DMS79 (cell line): ENCODE measurements around the gene RIC8A.

Experiments
- DNase-seq: peaks from one replicate; lab custom pipeline; 2025; lab: John Stamatoyannopoulos, UW

RIC8A gene

GRCh38 chr11:204587-205109 is 2.9 kb upstream of the RIC8A start:
- DNase-seq: no peak

GRCh38 chr11:205221-206001 is 2.1 kb upstream of the RIC8A start:
- DNase-seq: no peak

GRCh38 chr11:206002-206384 is 1.5 kb upstream of the RIC8A start:
- no peak for DNase-seq

- DNase-seq: no peak
These were observed 841 bp upstream of the RIC8A start for GRCh38 chr11:206526-207207.

GRCh38 chr11:207863-208180 is 314 bp downstream of the RIC8A start:
- no peak for DNase-seq

- DNase-seq: peak; percentile 3
These were observed 841 bp downstream of the RIC8A start for GRCh38 chr11:208181-208916.

GRCh38 chr11:208917-209260 is 1.4 kb downstream of the RIC8A start:
- DNase-seq: no peak

- no peak for DNase-seq
These were observed 2.0 kb downstream of the RIC8A start for GRCh38 chr11:209275-210121.

- DNase-seq: no peak
These were observed 2.8 kb downstream of the RIC8A start for GRCh38 chr11:210122-210802.

GRCh38 chr11:210803-211180 is 3.3 kb downstream of the RIC8A start:
- no peak for DNase-seq

GRCh38 chr11:211295-211694 is 3.8 kb downstream of the RIC8A start:
- no peak for DNase-seq

GRCh38 chr11:211741-212140 is 4.2 kb downstream of the RIC8A start:
- no peak for DNase-seq

GRCh38 chr11:212150-213100 is 4.9 kb downstream of the RIC8A start:
- DNase-seq: no peak

GRCh38 chr11:213111-213510 is 5.6 kb downstream of the RIC8A start:
- no peak for DNase-seq

- DNase-seq: no peak
These were observed 6.6 kb downstream of the RIC8A start for GRCh38 chr11:214083-214482.

- no peak for DNase-seq
These were observed 8.1 kb downstream of the RIC8A start for GRCh38 chr11:215581-216037.

GRCh38 chr11:216081-216974 is 8.8 kb downstream of the RIC8A start:
- no peak for DNase-seq

GRCh38 chr11:217704-218103 is 10.2 kb downstream of the RIC8A start:
- DNase-seq: no peak
